ENCODE data around the gene MYRIP.

- no peak for TF ChIP-seq CTCF (IDR thresholded peaks at IDR 0.05; ENCODE audit: low read length)
- TF ChIP-seq EZH2 (IDR thresholded peaks at IDR 0.05; ENCODE audit: borderline replicate concordance, low read length): no peak
Measured at GRCh38 chr3:40045051-40045450, 235.6 kb downstream of the MYRIP start.

All from OCI-LY1 (cell line).